ENCODE measurements around the gene AMDHD1. TPM values are rescaled to one million over a fixed set of nuclear protein-coding genes. Genes with fewer than 3 reads are reported as not detected.

AMDHD1 gene
- total and polyA plus RNA-seq, 2 donors (not counting 1 experiment from before 2014, with no cell fraction given) = 0.08 to 0.33 TPM

DNA sequence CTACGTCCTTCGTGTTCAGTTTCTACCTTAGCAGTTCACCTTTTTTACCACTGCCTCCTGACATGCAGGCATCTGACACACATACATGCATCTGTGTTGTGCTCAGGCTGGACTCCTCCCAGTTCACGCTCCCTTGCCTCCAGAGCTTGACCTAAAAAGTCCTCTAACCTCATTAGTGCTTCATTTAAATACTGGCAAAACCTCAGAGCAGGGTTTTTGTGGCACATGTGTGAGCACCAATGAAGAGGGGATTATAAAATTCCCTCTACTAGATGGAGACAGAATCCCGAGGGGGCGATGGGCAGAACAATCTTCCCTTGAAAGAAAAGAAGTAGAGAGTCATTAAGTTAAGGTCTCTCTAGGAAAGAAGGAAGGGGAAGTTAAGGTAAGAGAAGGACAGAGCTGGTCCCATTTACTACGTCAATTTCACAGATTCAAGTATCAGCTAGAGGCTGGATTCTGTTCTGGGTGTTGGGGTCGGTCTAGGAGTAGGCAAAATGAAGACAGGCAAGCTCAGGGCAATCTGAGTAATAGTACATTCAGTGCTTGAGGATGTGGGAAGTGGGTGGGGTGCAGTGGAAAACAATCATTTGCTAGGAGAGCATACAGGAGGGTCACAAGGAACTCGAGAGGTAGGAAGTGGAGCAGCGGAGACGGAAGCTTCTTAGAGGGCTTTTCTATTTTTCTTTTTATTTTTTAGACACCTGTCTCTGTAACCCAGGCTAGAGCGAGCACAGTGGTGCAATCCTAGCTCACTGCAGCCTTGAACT lies 45.6 kb downstream of the AMDHD1 start:
- Histone ChIP-seq H3K4me2 (ENCODE audit: extremely low read depth, insufficient read depth, low read length) (no peak overlapping the region), H3K27me3 (ENCODE audit: control insufficient read depth, insufficient read depth, low read length) (peaks cover 5% of the 10 kb centered on the region), H3K27ac (ENCODE audit: insufficient read depth, low read length) (no peak overlapping the region), H3K4me3 (replicated peaks in 1 of 4; ENCODE audit: control extremely low read depth in 1 of 4, insufficient read depth in 1 of 4, low read depth in 3 of 4, low read length in 4 of 4) (no peak overlapping the region), H3K36me3 (ENCODE audit: control insufficient read depth, insufficient read depth, low read length) (no peaks in the 10 kb centered on the region), H2AFZ (ENCODE audit: low read length) (no peak overlapping the region), H3K9ac (ENCODE audit: insufficient read depth, low read length) (no peak overlapping the region), H3K79me2 (ENCODE audit: control insufficient read depth, insufficient read depth, low read length) (no peaks in the 10 kb centered on the region), H3K4me1 (ENCODE audit: control insufficient read depth, extremely low read depth, insufficient read depth, low read length) (no peaks in the 10 kb centered on the region), H3K9me3 (ENCODE audit: control insufficient read depth, insufficient read depth, low read depth, low read length) (no peaks in the 10 kb centered on the region), H4K20me1 (ENCODE audit: control insufficient read depth, extremely low read depth, insufficient read depth, low read length) (no peaks in the 10 kb centered on the region)
- TF ChIP-seq, protein P1, sequence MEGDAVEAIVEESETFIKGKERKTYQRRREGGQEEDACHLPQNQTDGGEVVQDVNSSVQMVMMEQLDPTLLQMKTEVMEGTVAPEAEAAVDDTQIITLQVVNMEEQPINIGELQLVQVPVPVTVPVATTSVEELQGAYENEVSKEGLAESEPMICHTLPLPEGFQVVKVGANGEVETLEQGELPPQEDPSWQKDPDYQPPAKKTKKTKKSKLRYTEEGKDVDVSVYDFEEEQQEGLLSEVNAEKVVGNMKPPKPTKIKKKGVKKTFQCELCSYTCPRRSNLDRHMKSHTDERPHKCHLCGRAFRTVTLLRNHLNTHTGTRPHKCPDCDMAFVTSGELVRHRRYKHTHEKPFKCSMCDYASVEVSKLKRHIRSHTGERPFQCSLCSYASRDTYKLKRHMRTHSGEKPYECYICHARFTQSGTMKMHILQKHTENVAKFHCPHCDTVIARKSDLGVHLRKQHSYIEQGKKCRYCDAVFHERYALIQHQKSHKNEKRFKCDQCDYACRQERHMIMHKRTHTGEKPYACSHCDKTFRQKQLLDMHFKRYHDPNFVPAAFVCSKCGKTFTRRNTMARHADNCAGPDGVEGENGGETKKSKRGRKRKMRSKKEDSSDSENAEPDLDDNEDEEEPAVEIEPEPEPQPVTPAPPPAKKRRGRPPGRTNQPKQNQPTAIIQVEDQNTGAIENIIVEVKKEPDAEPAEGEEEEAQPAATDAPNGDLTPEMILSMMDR (conservative IDR thresholded peaks at IDR 0.05 in 1 of 2, IDR thresholded peaks at IDR 0.05 in 1 of 2; ENCODE audit: low read depth in 1 of 2, low read length in 2 of 2) = no peak
- no peak for TF ChIP-seq EZH2 (IDR thresholded peaks at IDR 0.05; ENCODE audit: low read length, missing control alignments)
- DNase-seq (ENCODE audit: low read depth in 2 of 2) = no peak

DNA sequence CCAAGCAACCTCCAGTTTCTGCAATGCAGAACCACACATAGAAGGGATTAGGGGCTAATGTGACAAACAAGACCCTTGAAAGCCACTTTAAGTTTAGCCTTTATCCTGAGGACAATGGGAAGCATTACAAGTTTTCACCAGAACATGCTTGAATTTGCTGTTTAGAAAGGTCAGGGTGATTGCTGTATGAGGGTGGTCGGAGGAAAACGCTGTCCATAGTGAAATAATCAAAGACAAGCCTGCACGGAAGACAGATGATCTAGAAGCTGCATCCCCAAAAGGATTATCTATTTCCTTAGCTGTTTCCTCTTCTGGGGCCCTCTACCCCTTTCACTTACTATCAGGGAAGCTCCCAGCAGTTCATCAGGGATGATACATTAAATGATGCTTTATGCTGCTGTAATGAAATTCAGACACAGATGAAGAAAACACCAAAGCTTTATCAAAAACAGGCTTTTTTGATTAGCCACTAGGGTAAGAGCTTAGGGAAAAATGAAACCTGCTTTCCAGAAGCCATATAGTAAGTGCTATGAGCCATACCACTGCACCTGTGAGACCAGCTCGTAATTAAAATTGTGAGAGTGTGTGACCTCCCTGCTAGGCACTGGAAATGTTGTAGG lies 46.5 kb downstream of the AMDHD1 start:
- no peak overlapping the region for H3K9ac ChIP-seq (ENCODE audit: insufficient read depth, low read length)
- no peaks in the 10 kb centered on the region for H3K4me1 ChIP-seq (ENCODE audit: control insufficient read depth, extremely low read depth, insufficient read depth, low read length)
- no peak overlapping the region for H2AFZ ChIP-seq (ENCODE audit: low read length)
- no peak overlapping the region for H3K27ac ChIP-seq (ENCODE audit: insufficient read depth, low read length)
- H3K4me3 ChIP-seq (replicated peaks in 1 of 4; ENCODE audit: control extremely low read depth in 1 of 4, insufficient read depth in 1 of 4, low read depth in 3 of 4, low read length in 4 of 4) = no peak overlapping the region
- no peaks in the 10 kb centered on the region for H3K36me3 ChIP-seq (ENCODE audit: control insufficient read depth, insufficient read depth, low read length)
- no peaks in the 10 kb centered on the region for H4K20me1 ChIP-seq (ENCODE audit: control insufficient read depth, extremely low read depth, insufficient read depth, low read length)
- no peaks in the 10 kb centered on the region for H3K9me3 ChIP-seq (ENCODE audit: control insufficient read depth, insufficient read depth, low read depth, low read length)
- DNase-seq (ENCODE audit: low read depth in 2 of 2) = no peak
- H3K4me2 ChIP-seq (ENCODE audit: extremely low read depth, insufficient read depth, low read length) = no peak overlapping the region
- TF ChIP-seq EZH2 (IDR thresholded peaks at IDR 0.05; ENCODE audit: low read length, missing control alignments) = no peak
- TF ChIP-seq, protein P1 (conservative IDR thresholded peaks at IDR 0.05 in 1 of 2, IDR thresholded peaks at IDR 0.05 in 1 of 2; ENCODE audit: low read depth in 1 of 2, low read length in 2 of 2) = no peak
- no peaks in the 10 kb centered on the region for H3K79me2 ChIP-seq (ENCODE audit: control insufficient read depth, insufficient read depth, low read length)
- peaks cover 5% of the 10 kb centered on the region for H3K27me3 ChIP-seq (ENCODE audit: control insufficient read depth, insufficient read depth, low read length)

DNA sequence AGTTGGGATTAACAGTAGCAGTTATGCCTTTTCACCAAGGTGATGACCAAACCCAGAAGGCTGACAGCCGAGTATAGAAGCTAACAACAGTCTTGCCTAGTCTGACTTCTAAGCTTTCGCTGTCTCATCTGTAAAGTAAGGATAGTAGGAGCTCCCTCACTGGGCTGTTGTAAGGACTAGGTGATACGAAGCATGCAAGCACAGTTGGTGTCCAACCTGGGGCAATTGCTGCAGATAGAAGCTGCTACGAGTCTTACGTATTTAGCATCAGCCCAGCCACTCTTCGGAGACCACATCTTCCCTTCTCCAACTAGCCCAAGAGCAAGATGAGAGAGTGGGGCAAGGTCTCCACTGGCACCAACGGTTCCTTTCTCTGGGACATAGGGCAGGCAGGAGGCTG lies 47.0 kb downstream of the AMDHD1 start:
- no peaks in the 10 kb centered on the region for H3K36me3 ChIP-seq (ENCODE audit: control insufficient read depth, insufficient read depth, low read length)
- H3K27me3 ChIP-seq (ENCODE audit: control insufficient read depth, insufficient read depth, low read length) = peaks cover 5% of the 10 kb centered on the region
- H4K20me1 ChIP-seq (ENCODE audit: control insufficient read depth, extremely low read depth, insufficient read depth, low read length) = no peaks in the 10 kb centered on the region
- no peak overlapping the region for H3K27ac ChIP-seq (ENCODE audit: insufficient read depth, low read length)
- H3K4me1 ChIP-seq (ENCODE audit: control insufficient read depth, extremely low read depth, insufficient read depth, low read length) = no peaks in the 10 kb centered on the region
- DNase-seq (ENCODE audit: low read depth in 2 of 2) = no peak
- H3K9me3 ChIP-seq (ENCODE audit: control insufficient read depth, insufficient read depth, low read depth, low read length) = no peaks in the 10 kb centered on the region
- H3K9ac ChIP-seq (ENCODE audit: insufficient read depth, low read length) = no peak overlapping the region
- H3K79me2 ChIP-seq (ENCODE audit: control insufficient read depth, insufficient read depth, low read length) = no peaks in the 10 kb centered on the region
- no peak overlapping the region for H3K4me3 ChIP-seq (replicated peaks in 1 of 4; ENCODE audit: control extremely low read depth in 1 of 4, insufficient read depth in 1 of 4, low read depth in 3 of 4, low read length in 4 of 4)
- H3K4me2 ChIP-seq (ENCODE audit: extremely low read depth, insufficient read depth, low read length) = no peak overlapping the region
- no peak overlapping the region for H2AFZ ChIP-seq (ENCODE audit: low read length)
- no peak for TF ChIP-seq EZH2 (IDR thresholded peaks at IDR 0.05; ENCODE audit: low read length, missing control alignments)
- TF ChIP-seq, protein P1 (conservative IDR thresholded peaks at IDR 0.05 in 1 of 2, IDR thresholded peaks at IDR 0.05 in 1 of 2; ENCODE audit: low read depth in 1 of 2, low read length in 2 of 2) = no peak

Data from fibroblast of lung (primary cell).